Muscle layer of duodenum (tissue), 2 donors: ENCODE measurements around the gene CD44.

Source experiments
- H3K27ac ChIP-seq: one replicate; pipeline ENCODE4 v1.7.0; 2013; ENCODE audit warnings: mild to moderate bottlenecking, low read length
- H3K27me3 ChIP-seq: one replicate; pipeline ENCODE4 v1.7.0; 2013; ENCODE audit warnings: low read depth, mild to moderate bottlenecking, control low read depth, low read length
- H3K36me3 ChIP-seq, 2 donors: one replicate each; pipeline ENCODE4 v1.7.0; 2013; ENCODE audit warnings: low read length in 2 of 2, control low read depth in 1 of 2, mild to moderate bottlenecking in 1 of 2; ENCODE audit not compliant: insufficient read depth in 2 of 2, control insufficient read depth in 1 of 2
- H3K4me1 ChIP-seq, 2 donors: one replicate each; pipeline ENCODE4 v1.7.0; 2013; ENCODE audit warnings: low read length in 2 of 2, mild to moderate bottlenecking in 2 of 2, control low read depth in 1 of 2, moderate library complexity in 1 of 2; ENCODE audit not compliant: insufficient read depth in 2 of 2, control insufficient read depth in 1 of 2
- H3K4me3 ChIP-seq, 2 donors: one replicate each; pipeline ENCODE4 v1.7.0; 2013; ENCODE audit warnings: low read length in 2 of 2, low read depth in 1 of 2, mild to moderate bottlenecking in 1 of 2
- H3K9me3 ChIP-seq, 2 donors: one replicate each; pipeline ENCODE4 v1.7.0; 2013; ENCODE audit warnings: low read length in 2 of 2, control low read depth in 1 of 2, mild to moderate bottlenecking in 1 of 2; ENCODE audit not compliant: control insufficient read depth in 1 of 2
- donor health status: healthy.

Gene CD44

DNA sequence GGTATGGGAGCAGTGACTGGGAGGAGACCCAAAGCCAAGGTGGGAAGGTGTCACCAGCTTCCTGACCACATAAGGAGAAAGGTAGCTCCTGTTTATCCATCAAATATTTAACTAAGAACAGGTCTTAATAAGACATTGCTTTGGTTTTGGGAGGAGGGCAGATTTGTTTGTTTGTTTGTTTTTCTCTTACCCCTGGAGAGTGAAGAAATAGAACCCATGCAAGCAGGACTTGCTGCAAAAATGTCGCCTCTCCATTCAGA lies 26.2 kb upstream of the CD44 start:
- Histone ChIP-seq H3K36me3 (no peaks in the 10 kb centered on the region), H3K27me3 (no peaks in the 10 kb centered on the region), H3K9me3 (no peaks in the 10 kb centered on the region), H3K27ac (no peak overlapping the region), H3K4me3 (no peak overlapping the region), H3K4me1 (peaks cover 8 to 35% of the 10 kb centered on the region in 2 donors)

DNA sequence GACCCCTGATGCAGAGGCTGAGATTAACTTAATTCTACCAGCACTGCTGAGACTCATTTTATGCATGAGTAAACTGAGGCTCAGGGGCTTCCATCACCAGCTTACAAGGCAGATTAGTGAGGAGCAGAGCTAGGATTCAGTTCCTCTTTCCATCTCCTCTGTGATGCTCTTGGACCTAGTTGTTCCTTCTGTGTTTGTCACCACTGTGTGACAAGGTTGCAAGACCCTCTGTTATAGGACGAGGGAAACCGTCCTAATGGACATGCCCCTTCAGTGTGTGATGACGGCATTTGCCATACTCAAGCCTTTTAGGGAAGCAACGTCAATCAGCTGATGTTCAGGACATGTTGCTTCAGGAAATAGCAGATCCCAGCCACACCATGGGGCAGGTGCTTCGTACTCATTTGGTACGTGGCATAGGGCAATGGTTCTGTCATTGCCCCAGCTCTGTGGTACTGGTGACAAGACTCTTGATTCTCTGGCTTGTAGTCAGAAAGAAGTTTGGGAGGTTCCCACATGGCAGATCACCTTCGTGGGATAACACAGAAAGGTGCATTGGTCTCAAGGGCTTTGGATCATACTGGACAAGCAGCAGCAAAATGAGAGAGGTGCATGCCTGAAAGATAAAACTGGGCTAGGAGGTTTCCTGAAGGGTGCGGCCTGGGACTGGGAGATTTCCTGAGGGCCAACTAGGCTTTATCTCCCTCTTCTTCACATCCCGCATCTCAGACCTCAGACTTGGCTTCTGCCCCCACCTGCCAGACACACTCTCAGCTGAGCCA lies 23.9 kb upstream of the CD44 start:
- H3K4me1 ChIP-seq, result peaks cover 8 to 35% of the 10 kb centered on the region in 2 donors
- no peaks in the 10 kb centered on the region for H3K9me3 ChIP-seq
- H3K36me3 ChIP-seq, result no peaks in the 10 kb centered on the region
- H3K27ac ChIP-seq, result no peak overlapping the region
- no peak overlapping the region for H3K4me3 ChIP-seq
- H3K27me3 ChIP-seq, result no peaks in the 10 kb centered on the region

DNA sequence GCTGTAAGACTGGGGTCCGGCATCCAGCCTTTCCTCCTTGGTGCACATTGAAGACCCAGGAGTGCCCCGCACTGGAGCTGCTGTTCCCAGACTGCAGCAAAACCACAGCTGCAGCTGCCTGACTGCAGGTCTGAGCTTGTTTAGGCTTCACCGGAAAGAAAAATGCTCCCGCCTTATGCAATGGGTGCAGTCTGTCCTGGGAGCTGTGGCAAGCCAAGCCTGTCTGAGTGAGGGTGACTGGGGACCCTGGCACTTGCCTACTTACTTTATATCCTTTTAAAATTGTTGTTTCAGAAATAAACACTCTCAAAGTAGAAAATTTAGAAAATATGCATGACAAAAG lies 23.3 kb upstream of the CD44 start:
- H3K36me3 ChIP-seq, result no peaks in the 10 kb centered on the region
- H3K9me3 ChIP-seq, result no peaks in the 10 kb centered on the region
- H3K27ac ChIP-seq, result no peak overlapping the region
- H3K27me3 ChIP-seq, result no peaks in the 10 kb centered on the region
- peaks cover 8 to 34% of the 10 kb centered on the region in 2 donors for H3K4me1 ChIP-seq
- no peak overlapping the region for H3K4me3 ChIP-seq

DNA sequence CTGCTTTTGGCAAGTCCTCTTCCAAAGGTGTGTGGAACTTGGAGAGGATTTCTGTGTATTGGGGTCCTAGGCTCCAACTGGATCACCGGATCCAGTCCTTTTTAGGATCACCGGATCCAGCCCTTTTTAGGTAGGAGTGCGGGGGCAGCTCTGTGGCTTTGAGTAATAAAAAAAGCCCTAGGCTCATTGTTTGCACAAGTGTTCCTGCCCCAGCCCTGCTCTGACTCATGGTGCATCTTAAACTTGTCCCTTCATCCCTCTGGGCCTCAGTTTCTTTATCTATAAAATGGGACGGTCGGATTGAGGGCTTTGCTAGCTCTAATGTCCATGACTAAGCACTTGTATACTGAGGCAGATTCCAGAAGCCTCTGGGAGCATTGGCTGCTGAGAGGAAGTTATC lies 22.7 kb upstream of the CD44 start:
- no peak overlapping the region for H3K4me3 ChIP-seq
- peaks cover 8 to 28% of the 10 kb centered on the region in 2 donors for H3K4me1 ChIP-seq
- H3K27ac ChIP-seq, result no peak overlapping the region
- H3K9me3 ChIP-seq, result no peaks in the 10 kb centered on the region
- no peaks in the 10 kb centered on the region for H3K27me3 ChIP-seq
- H3K36me3 ChIP-seq, result no peaks in the 10 kb centered on the region

DNA sequence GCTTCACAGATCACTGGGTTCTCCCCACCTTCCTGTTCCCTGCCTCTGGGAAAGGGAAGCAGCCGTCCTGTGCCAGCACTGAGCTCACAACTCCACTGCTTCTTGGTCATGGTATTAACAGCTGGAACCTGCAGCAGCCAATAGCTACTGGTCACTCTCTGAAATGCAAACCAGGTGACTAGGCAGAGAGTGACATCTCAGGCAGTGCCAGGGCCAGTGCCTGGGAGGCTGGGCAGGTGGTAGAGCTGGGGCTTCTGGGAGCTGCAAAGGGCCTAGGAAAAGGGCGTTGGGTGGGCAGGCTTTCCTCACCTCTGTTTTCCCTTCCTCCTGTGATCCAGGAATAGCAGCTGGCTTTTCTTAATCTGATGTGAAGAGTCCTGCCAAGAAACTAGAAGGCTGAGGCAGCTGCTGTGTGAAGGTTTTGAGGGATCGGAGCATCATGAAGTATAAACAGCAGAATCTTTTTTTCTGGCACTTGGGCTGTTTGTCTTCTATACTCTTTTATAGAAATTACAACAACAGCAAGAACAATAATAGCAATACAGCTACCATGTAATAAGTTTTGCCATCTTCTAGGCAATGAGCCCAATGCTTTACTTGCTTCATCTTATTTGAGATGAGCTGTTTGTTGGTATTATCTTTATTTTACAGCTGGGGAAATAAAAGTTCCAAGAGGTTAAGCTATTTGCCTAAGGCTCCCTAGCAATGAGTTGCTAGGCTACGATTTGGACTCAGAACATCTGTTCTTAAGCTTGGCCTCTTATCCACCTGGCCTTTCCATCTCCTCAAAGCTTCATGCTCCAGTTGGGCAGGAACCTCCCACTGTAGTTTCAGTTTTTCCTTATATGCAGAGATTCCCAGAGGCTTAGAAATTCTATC lies 22.0 kb upstream of the CD44 start:
- Histone ChIP-seq H3K4me3 (no peak overlapping the region), H3K36me3 (no peaks in the 10 kb centered on the region), H3K27me3 (no peaks in the 10 kb centered on the region), H3K9me3 (no peaks in the 10 kb centered on the region), H3K27ac (peak overlapping the region; percentile 26), H3K4me1 (peaks cover 8 to 25% of the 10 kb centered on the region in 2 donors)

DNA sequence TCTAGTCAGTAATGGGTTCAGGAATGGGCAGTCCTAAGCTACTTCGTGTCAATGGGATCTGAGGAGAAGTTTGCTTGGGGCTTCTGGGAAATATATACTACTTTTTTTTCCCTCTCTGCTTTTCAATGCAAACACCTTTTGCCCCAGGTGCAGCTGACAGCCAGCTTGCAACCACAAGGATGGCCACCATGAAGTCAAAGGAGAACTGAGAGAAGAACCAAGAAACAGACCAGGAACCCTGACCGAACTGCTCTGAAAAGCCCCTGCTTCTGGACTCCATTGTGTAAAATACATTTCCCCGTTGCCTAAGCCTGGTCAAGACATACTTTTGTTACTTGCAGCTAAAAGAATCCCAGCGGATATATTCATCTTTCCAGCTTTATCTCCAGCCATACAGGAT lies 20.1 kb upstream of the CD44 start:
- Histone ChIP-seq H3K27ac (no peak overlapping the region), H3K27me3 (no peaks in the 10 kb centered on the region), H3K9me3 (no peaks in the 10 kb centered on the region), H3K36me3 (no peaks in the 10 kb centered on the region), H3K4me3 (no peak overlapping the region), H3K4me1 (peaks cover 8 to 25% of the 10 kb centered on the region in 2 donors)

DNA sequence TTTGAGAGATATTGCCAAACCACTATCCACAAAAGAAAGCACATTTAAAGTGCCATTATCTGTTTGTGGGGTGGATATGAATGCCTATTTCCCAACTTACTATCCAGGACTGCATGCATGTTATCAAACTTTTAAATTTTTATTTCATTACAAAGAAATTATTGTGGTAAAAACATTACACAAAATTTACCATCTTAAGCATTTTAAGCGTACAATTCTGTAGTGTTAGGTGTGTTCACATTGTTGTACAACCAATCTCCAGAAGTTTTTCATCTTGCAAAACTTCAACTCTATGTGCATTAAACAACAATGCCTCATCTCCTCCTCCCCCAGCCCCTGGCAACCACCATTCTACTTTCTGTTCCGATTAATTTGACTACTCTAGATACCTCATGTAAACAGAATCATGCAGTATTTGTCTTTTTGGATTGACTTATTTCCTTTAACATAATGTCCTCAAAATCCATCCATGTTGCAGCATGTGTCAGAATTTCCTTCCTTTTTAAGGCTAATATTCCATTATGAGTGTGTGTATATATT lies 17.6 kb upstream of the CD44 start:
- Histone ChIP-seq H3K27me3 (no peaks in the 10 kb centered on the region), H3K4me1 (peaks cover 7 to 11% of the 10 kb centered on the region in 2 donors), H3K9me3 (no peaks in the 10 kb centered on the region), H3K36me3 (no peaks in the 10 kb centered on the region), H3K4me3 (no peak overlapping the region), H3K27ac (no peak overlapping the region)

DNA sequence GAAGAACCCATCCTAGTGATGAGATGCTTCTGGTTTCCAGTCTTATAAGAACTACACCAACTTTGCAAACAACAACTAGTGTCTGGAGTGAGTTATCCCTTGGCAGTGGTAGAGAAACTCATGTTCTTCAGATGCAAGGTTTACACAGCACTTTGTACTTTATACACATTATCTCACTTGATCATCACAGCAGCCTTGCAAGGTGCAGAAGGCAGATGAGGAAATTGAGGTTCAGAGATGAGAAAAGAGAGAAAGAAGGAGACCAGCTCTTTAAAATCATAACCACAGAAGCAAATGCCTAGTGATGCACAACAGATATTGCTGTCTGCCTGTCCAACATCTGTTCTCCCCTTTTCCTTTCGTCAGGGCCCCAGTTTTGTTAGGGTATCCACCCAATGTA lies 16.7 kb upstream of the CD44 start:
- Histone ChIP-seq H3K4me1 (peaks cover 0 to 2% of the 10 kb centered on the region in 2 donors), H3K27ac (no peak overlapping the region), H3K9me3 (no peaks in the 10 kb centered on the region), H3K27me3 (no peaks in the 10 kb centered on the region), H3K36me3 (no peaks in the 10 kb centered on the region), H3K4me3 (no peak overlapping the region)

DNA sequence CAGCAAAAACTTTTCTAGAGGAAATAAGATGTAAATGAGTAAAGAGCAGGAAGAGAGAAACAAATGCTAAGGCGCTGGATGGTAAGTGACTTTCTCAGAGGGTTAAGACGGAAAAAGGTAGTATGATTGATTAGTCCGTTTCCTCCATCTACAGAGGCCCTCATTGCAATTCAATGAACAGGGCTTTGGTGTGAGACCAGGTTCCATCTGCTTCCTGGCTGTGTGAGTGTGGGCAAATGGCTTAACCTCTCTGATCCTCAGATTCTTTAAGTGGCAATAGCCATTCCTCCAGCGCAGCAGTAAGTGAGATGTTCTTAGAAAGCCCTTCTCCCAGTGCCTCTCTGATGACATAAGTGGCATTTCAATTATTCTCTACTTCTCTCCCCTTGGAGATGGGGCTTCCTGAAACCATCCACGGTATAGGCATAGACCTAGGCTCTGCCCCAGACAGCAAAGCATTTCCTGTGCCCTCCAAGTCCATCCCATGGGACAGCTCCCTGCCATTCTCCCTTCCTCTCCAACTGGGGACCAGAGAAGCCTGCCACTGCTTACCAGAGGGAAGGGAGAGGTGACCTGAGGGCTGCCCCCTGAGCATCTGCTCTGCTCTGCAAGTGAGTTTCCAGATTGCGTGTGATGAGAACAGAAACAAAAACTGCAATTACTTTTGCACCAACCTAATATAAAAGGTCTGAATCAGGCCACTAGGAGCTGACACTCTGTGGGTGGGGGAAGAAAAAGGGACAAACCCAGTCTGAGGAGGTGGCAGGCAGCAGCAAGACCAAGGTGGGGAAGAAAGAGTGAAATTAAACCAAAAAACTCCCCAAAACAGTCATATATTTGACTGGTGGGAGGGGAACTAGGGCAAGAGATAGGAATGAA lies 12.7 kb upstream of the CD44 start:
- Histone ChIP-seq H3K4me3 (no peak overlapping the region), H3K4me1 (no peaks in the 10 kb centered on the region), H3K27ac (no peak overlapping the region), H3K36me3 (no peaks in the 10 kb centered on the region), H3K27me3 (no peaks in the 10 kb centered on the region), H3K9me3 (no peaks in the 10 kb centered on the region)

DNA sequence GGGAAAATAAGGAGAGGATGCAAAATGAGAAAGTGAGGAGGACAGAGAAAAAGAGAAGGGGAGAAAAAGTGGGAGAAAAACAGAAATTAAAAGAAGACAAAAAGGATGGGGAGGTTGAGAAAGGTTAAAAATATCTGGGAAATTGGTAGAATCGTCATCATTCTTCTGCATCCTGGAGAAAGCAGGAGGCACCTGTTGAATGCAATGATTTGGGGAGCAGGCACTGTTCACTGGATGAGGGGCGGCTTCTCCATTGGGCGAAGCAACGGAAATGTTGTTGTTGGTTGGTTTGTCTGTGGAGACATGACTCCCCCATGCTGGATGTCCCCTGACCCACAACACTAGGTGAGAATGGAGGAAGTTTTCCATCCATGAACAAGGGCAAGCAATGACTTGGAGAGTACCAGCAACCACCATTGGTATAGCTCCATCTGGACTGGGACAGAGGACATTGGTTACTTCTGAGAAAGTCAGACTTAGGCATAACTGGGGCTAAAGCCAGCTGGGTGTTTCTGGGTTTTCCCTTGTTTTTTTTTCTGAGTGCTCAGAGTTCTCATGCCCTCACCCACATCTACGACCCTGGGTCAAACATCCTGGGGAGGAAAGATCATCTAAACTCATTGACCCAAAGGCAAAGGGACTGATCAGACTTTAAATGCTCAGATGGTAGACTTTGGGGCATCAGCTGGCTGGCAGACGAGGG lies 11.9 kb upstream of the CD44 start:
- Histone ChIP-seq H3K27ac (no peak overlapping the region), H3K27me3 (no peaks in the 10 kb centered on the region), H3K4me3 (no peak overlapping the region), H3K36me3 (no peaks in the 10 kb centered on the region), H3K4me1 (no peaks in the 10 kb centered on the region), H3K9me3 (no peaks in the 10 kb centered on the region)
